Kidney tubule cell (primary cell): ENCODE measurements around the gene NEMF.
"Not testable (repeated sequence)": the region's sequence is repeated elsewhere in the genome, so short reads cannot be mapped to it uniquely, and the experiment has no call there.

Experiments
- DNase-seq: peaks from one replicate; pipeline ENCODE4 v3.0.0-alpha.2; 2018; ENCODE audit warnings: low spot score

The NEMF gene

DNA sequence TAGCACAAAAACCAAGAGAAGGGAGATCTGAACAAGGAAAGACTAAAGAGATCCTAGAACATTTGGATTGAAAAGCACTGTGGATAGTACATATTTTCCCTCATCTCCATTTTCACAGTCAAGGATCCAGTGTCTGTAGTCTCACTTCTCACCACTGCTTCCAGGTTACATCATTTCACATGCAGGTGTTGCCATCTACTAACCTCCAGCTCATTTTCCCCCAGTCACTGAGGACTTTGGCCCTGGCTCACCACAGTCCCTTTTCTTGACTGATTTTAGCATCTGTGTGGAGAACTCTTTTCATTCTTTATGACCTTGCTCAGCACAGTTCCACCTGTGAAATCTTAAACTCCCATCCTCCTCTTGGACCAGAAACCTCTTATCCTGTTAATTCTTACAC lies 106.1 kb downstream of the NEMF start:
- DNase-seq = not testable (repeated sequence)

DNA sequence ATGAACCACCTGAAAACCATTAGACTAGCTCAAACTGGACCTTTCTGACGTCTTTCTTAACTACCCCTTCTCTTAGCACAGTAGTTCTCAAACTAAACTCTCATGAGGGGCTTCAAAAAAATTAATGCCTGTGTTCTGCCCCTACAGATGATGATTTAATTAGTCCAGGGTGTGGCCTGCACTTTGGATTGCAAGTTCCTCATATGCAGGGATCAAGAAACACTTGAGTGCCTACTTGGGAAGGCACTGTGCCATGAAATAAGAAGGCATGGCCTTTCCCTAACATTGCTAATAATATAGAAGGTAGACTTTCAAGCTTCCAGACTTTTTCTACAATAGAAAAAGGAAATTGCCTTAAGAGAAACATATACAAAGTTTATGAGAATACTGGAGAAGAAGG lies 107.4 kb downstream of the NEMF start:
- DNase-seq = no peak

DNA sequence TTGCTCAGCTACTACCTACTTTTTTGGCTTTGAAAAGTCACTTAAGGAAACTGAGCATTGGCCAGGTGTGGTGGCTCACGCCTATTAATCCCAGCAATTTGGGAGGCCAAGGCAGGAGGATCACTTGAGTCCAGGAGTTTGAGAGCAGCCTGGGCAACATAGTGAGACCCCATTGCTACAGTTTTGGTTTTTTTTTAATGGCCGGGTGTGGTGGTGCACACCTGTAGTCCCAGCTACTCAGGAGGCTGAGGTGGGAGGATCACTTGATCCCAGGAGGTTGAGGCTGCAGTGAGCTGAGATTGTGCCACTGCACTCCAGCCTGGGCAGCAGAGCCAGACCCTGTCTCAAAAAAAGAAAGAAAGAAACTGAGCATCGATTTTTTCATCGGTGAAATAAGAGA lies 116.9 kb downstream of the NEMF start:
- DNase-seq = not testable (repeated sequence)

DNA sequence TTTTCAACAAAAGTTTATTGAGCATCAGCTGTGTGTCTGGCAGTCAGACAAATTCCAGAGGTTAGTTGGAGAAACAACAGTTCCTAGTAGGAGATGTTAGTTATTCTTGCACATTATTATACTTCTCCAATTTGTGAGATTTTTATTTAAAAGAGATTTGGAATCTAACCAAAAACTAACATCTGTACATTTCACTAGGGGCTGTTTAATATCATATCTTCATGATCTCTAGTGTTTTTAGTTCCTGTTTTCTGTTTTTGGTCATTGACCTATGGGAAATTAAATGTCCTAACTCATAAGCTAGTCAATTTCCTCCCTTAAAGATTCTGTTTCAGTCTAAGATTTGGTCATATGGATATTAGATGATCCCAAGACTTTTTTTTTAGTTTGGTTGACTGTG lies 118.8 kb downstream of the NEMF start:
- no peak for DNase-seq

DNA sequence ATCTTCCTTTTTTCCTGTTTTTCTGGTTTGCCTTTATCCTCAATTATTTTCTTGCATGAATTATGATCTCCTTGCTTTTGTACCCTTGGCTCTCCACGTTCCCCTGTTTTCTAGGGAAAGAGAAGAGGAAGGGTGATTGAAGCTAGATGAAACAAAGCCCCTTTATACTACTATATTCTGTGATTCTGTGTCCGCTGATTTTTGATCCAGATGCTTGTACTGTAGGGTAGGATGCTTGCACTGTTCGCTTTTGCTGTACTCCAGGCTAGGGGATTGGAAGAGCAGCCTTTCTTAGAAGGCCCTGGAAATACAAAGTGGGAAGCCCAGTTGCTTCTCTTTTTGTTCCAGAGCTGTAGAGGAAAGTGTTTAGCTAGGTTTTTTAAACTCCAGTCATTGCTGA lies 119.7 kb downstream of the NEMF start:
- no peak for DNase-seq
